ENCODE data around the gene ROR2.

DNA sequence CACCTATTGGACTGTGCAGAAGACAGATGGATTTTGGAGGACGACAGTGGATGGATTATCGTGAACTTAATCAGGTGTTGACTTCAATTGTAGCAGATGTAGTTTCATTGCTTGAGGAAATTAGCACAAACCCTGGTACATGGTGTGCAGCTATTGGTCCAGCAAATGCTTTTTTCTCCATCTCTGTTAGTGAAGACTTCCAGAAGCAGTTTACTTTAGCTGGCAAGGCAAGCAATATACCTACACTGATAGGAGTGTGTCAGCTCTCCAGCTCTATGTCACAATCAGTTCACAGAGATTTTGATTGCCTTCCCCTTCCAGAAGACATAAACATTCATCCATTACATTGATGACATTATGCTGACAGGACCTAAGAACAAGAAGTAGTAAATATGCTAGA is 35.7 kb upstream of the ROR2 start:
- TF ChIP-seq, protein P1, sequence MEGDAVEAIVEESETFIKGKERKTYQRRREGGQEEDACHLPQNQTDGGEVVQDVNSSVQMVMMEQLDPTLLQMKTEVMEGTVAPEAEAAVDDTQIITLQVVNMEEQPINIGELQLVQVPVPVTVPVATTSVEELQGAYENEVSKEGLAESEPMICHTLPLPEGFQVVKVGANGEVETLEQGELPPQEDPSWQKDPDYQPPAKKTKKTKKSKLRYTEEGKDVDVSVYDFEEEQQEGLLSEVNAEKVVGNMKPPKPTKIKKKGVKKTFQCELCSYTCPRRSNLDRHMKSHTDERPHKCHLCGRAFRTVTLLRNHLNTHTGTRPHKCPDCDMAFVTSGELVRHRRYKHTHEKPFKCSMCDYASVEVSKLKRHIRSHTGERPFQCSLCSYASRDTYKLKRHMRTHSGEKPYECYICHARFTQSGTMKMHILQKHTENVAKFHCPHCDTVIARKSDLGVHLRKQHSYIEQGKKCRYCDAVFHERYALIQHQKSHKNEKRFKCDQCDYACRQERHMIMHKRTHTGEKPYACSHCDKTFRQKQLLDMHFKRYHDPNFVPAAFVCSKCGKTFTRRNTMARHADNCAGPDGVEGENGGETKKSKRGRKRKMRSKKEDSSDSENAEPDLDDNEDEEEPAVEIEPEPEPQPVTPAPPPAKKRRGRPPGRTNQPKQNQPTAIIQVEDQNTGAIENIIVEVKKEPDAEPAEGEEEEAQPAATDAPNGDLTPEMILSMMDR (IDR thresholded peaks at IDR 0.05; ENCODE audit: low read depth, low read length, missing input control): no peak
- no peak for TF ChIP-seq TAF1 (conservative IDR thresholded peaks at IDR 0.05)
- TF ChIP-seq FOXA1 (IDR thresholded peaks at IDR 0.05): no peak

All from liver (tissue), 3 donors.